Kidney tubule cell (primary cell): Measurements from ENCODE around the gene HS3ST4.

Experiments used
- DNase-seq: peaks from one replicate; pipeline ENCODE4 v3.0.0-alpha.2; 2018; ENCODE audit warnings: low spot score

The HS3ST4 gene

DNA sequence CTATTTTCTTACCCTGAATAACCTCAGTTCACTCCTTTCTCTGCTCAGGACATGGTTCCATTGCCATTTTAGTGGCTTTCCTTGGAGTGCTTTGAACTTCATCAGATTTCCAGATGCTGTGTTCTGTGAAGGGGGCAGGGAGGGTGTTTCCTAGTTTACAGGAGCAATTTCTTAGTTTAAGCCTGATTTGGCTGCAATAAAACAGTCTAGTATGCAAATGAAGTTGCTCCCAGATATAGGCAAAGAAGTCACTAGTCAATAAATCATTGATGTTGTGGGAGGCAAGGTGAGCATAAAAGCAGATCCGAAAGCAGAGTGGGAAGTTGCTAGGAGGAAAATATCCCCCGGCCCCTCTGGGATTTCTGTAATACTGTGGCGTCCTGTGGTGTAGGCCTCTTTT, 202.3 kb downstream of the HS3ST4 start:
- no peak for DNase-seq

GRCh38 chr16:25895380-25895779, 203.6 kb downstream of the HS3ST4 start:
- DNase-seq, result no peak

DNA sequence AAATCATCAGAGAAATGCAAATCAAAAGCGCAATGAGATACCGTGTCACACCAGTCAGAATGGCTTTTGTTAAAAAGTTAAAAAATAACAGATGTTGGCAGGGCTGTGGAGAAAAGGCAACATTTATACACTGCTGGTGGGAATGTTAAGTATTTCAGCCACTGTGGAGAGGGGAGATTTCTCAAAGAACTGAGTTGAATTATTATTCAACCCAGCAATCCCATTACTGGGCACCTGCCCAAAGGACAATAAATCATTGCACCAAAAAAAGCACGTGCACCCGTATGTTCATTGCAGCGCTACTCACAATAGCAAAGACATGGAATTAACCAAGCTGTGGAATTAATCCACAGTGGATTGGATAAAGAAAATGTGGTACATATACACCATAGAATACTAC, 204.7 kb downstream of the HS3ST4 start:
- no peak for DNase-seq

DNA sequence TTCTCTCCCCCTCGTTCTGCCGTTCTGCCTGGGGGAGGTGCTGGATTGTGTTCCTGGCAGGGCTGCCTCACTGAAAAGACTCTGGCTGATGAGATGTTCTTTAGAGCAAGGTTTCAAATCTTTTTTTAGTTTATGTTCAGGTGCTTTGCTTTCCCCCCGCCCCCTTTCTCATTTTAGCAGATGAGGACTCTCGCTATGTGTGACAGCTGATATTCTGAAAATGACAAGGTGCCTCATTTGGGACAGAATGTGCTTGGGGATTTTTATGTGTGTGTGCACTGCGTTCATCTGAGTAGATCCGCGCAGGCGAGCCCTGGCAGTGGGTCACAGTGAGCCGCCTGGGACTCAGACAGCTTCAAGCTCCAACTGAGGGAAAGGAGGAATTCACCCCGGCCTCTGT, 205.9 kb downstream of the HS3ST4 start:
- DNase-seq, result no peak

DNA sequence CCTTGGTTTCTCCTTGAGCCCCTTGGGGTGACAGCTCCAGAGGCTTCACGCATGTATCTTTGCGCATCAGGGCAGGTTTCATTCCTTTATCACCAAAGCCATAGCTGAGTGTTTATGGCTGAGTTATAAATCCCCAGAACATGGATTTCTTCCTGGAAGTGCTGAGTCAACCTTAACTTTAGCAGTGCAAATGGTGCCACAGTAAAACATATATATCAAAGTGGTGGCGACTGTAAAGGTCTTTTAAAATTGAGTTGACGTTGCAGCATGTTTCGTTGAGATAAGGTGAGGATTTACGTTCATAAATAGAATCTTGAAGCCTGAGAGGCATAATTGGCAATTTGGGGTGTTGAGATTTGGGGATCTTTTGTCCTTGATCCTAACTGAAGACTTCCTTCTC, 214.1 kb downstream of the HS3ST4 start:
- no peak for DNase-seq

DNA sequence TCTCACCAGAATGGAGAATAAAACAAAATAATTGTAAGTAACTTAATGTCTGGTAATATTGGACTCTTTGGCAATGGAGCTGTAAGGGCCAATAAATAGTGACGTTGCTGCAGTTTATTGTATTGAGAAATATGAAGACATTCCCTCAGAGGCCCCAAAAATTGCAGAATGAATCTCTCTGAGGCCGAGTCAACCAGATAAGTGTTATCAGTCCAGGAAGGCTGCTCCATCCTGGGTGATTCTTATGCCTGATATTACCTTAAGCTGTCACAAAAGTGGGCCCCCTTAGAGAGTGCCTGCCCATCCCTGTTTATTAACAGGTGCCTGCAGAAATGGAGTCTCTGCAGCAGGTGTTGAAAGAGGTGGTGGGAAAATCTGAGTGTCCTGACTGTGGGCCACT, 219.2 kb downstream of the HS3ST4 start:
- DNase-seq, result no peak

DNA sequence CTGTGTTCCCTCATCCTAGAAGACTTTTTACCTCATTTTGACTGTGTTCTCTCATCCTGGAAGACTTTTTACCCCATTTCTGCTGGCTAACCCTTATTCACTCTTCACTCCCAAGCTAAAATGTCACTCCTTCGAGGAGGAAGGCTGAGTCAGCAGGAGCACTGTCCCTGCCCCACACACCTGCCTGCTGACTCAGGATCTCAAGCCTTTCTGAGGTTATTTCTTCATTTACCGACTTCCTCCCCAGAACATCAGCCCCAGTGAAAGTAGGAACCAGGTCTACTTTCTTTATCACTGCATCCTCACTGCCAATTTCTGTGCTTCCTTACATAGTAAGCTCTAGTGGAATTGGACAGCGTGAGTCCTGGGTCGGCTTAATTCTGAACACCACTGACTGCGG, 220.6 kb downstream of the HS3ST4 start:
- no peak for DNase-seq

DNA sequence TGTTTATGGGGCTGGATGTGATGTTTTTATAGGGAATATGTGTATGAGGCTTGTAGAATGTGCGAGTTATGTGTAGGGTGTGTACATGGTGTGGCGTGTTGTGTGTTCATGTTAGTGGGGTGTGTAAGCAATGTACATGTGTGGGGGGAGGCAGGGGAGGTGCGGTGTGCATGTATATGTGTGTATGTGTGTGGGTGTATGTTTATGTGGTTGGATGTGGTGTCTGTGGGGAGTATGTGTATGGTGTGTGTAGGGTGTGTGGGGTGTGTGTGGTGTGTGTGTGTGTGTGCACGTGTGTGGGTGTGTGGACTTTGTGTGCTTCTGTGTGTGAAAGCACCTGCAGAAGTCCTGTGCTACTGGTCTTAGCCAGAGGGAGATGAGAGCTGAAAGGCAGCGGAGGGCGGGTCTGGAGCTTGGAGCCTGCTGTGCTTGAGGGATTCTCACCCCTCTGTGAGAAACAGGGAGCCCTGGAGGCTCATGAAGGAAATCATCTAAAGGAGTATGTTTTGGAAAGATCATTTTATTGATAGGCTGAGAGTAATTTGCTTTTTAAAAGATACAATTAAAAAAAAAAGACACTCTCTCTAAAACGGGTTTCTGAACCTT, 222.7 kb downstream of the HS3ST4 start:
- no peak for DNase-seq

GRCh38 chr16:25916037-25916436, 224.3 kb downstream of the HS3ST4 start:
- no peak for DNase-seq

DNA sequence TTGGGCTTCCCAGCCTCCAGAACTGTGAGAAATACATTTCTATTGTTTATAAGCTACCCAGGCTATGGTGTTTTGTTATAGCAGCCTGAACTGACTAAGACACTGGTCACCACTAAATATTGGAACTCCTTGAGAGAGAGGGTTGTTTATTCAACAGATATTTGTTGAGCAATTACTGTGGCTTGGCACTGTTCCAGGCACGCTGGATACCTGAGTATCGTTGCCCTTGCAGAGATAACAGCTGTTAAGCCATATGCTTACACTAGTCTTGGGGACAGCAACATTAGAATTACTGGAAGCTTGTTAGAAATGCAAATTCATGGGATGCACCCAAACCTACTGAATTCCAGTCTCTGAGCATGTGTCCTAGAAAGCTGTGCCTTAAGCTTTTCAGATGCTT, 230.7 kb downstream of the HS3ST4 start:
- no peak for DNase-seq

GRCh38 chr16:25925421-25925820, 233.7 kb downstream of the HS3ST4 start:
- no peak for DNase-seq

DNA sequence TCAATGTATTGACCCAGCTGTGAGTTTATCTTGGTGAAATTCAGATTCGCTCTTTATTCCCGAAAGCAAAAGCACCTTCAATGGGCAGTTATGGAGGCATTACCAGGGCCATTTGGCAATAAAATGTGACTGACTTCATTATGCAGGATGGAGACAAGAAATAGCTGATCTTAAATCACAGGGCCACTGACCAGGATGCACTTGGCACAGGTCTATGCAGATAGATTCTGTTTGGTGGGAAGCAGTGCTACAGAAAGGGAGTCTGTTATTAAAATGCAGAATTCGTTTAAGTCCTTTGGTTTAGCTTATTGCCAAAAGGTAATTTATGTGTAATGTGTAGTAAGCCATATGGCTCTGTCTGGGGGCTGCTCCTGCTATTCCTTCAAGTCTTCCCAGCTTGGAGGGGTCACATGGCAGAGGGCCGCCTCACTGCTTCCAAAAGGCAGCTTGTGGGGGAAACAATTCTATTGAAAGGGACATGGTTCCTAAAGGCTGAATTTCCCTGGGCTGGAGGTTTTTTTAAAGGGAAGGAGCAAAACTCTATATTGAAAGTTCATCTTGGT, 239.8 kb downstream of the HS3ST4 start:
- no peak for DNase-seq

DNA sequence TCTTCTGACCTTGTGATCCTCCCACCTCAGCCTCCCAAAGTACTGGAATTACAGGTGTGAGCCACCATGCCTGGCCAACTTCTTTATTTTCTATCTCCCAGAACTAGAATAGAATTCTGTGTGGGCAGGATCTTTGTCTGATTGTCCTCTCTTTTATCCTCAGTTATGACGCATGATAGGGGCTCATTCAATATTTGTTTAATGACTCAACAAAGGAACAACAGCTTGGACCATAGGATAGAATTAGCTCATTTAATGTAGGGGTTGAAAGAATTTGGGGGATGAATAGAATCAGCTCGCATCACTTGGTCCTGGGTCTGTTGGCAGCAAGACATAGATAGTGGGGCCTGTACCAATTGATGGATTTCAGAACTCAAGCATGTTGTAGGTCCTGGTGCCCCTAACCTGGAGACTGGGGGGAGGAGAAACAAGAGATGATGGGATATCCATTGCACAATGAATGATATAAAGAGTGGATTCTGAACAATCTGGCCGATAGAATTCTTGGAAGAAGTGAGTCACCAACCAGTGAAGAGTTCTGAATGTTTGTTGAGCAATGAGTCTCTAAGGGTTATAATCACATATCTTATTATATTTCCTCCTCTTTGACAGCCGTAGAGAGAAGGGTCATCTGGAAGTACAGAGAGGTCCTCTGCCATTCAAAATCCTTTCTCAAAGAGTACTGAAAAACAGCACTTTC, 250.2 kb downstream of the HS3ST4 start:
- DNase-seq, result no peak

DNA sequence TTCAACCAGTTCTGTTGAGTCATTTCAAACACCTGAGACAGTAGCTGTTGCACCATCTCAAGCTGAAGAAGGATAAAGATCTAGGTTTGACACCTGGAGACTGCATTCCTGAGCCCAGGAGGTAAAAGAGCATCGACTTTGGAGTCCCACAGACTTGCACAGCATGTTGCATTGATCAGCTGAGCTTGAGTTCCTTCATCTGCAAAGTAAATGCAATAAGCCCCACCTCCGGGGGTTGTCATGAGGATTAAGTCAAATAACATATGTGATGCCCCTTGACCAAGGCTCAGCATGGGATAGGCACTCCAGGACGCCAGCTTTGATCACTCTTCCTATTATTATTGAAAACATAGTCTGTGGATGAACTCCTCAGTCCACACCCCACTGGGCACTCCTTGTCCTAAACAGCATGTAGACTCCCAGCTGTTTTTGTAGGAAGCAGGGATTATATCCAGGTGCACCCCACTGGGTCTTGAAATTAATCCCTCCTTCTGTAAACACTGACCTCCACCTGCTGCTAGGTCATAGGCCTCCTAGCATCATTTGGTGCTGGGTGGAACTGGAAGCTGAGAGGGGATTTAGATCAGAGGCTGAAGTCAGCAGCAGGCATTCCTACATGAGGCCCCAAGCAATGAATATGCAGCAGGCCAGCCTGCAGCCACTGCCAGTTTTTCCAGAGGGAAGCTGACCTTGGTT, 259.0 kb downstream of the HS3ST4 start:
- DNase-seq, result no peak

DNA sequence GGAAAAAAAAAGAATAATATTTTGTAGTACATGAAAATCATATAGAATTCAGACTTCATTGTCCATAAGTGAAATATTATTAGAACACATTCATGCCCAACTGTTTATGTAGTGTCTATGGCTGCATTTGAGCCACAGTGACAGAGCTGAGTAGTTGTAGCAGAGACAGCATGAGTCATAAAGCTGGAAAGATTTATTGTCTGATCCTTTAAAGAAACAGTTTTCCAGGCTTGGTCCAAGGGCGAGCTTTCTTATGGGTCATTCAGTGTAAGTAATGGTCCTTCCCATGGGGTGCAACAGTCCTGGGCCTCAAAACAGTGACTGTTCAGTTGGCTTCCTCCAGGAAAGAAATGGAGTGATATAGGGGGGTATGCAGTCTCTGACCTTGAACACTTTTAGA, 260.2 kb downstream of the HS3ST4 start:
- DNase-seq, result no peak

GRCh38 chr16:25952983-25953382, 261.2 kb downstream of the HS3ST4 start:
- DNase-seq, result no peak

DNA sequence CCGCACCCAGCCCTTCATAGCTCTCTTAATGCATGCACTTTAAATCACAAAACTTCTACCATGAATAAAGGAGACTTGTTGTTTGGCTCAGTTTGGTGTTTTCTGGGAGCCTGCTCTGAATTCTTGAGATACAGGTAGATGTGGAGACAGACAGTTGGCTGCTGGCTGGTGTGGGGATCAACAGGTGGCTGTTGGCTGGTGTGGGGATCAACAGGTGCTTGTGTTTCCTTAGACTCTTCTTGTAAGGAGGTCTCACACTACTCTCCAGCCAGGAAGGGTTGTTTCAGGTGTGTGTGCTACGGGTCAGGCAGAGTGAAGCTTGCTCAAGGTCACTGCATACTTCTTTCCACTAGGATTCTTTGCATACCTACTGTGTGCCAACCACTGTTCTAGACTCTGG, 265.9 kb downstream of the HS3ST4 start:
- no peak for DNase-seq

DNA sequence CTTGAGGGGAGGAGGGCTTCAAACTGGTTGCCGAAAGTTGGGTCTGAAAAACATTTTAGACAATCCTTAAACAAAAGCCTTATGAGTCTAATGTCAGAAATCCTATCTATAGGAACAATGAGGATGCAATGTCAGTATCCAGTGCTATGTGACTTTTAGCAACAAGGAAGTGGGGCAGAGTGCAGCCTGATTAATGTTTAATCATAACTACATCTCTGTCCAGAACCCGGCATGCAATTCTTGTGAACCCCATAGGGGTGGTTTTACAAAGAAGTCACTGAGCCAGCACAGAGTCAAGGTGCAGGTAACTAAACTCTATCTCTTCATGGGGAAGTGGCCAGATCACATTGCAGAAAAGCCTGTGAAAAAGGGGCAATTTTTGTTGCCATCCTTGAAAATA, 267.5 kb downstream of the HS3ST4 start:
- no peak for DNase-seq

DNA sequence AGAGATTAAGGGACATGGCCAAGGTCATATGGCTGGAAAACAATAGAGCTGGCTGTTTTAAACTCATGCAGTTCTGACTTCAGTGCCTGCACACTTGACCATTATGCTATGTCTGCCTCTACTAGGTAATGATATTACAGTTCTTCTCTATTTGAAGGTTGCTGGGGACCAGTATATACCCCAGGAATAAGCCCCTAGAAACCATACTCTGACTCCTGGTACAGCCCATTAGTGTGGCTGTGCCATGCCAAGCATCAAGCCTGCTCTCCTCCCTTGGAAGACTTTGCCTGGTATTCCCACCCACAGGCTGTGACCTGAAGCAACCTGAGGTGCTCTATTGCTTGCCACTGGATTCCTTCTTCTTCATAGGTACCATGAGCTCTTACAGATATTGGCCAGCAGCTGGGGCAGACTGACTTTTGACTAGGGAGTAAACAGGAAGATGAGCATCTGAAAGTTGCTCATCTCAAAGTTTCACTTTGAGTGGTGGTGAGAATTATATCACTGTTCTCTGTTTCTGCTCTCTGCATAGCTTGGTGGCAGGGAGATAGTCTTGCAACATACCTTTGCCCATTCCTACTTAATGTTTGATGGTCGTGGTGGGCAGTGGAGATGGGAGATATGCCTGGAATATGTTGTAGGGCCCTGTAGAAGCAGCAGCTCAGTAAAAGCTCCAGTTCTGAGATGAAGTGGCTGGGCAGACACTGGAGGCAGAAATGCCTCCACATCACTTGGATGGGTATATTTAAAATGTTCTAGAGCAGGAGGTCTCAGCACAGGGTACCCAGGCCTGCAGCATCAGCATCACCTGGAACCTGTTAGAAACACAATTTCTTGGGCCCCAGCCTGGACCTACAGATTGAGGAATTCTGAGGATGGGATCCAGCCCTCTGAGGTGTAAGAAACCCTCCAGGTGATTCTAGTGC, 274.7 kb downstream of the HS3ST4 start:
- DNase-seq, result no peak

DNA sequence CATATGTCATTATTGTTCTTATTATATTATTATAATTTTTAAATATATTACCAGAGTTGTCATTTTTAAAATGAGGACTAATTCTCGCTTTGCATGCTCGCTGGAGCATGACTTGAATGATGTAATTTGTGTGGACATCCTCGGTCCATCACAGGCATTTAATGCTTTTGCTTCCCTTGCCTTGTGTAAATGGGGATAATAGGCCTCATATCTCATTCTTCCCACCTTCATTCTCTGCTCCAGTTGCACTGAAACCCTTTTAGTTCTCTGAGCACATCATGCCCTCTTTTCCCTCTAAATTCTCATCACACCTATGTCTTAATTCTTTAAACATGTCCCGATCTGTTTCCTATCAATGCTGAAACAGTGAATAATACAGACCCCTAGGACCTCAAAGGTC, 285.4 kb downstream of the HS3ST4 start:
- DNase-seq, result no peak

- no peak for DNase-seq
These were observed 286.5 kb downstream of the HS3ST4 start for GRCh38 chr16:25978218-25978617.

GRCh38 chr16:25988084-25988483, 296.3 kb downstream of the HS3ST4 start:
- no peak for DNase-seq
